OCI-LY7 (cell line): Measurements from ENCODE around the gene RIN3. TPM values are rescaled to one million over a fixed set of nuclear protein-coding genes. Genes with fewer than 3 reads are reported as not detected.
"Not testable (repeated sequence)": the region's sequence is repeated elsewhere in the genome, so short reads cannot be mapped to it uniquely, and the experiment has no call there.

Experiments
- BruUV-seq: library from RNA; stranded (reverse); fragments of 400-500 nt; replicated peaks from 2 replicates; lab custom pipeline; 2021; lab: Mats Ljungman, UMichigan
- CTCF ChIA-PET: fragments of 300-600 bp; sonication (Branson Sonifier 250); formaldehyde crosslinking; loops from one replicate; lab custom pipeline; 2022; ENCODE audit warnings: antibody characterized with exemption; ENCODE audit not compliant: unreplicated experiment; lab: Charles Lee
- POLR2A ChIA-PET: fragments of 300-600 bp; sonication (Branson Sonifier 250); formaldehyde crosslinking; loops from one replicate; lab custom pipeline; 2022; ENCODE audit warnings: antibody characterized with exemption; lab: Charles Lee
- DNase-seq: peaks from one replicate; pipeline ENCODE4 v3.0.0-alpha.2; 2015; ENCODE audit warnings: low spot score
- H2AFZ ChIP-seq: fragments of 200-600 bp; sonication (generic), shearing (Covaris generic); 2 replicates; pipeline ENCODE4 v1.6.1; 2014; ENCODE audit warnings: mild to moderate bottlenecking, antibody characterized with exemption, low read length, moderate library complexity
- H3K27ac ChIP-seq: fragments of 200-600 bp; sonication (generic); 2 replicates; pipeline ENCODE4 v1.5.1; 2014; ENCODE audit warnings: mixed run types, low read depth, mild to moderate bottlenecking, moderate library complexity, low read length, inconsistent platforms; ENCODE audit not compliant: poor library complexity, severe bottlenecking
- H3K36me3 ChIP-seq: fragments of 200-600 bp; sonication (generic); 2 replicates; pipeline ENCODE4 v1.6.1; 2014; ENCODE audit warnings: mild to moderate bottlenecking, antibody characterized with exemption, low read length, moderate library complexity, mixed read lengths; ENCODE audit not compliant: insufficient read depth
- H3K4me1 ChIP-seq: fragments of 200-600 bp; sonication (generic); 2 replicates; pipeline ENCODE4 v1.5.1; 2014; ENCODE audit warnings: mild to moderate bottlenecking, low read length; ENCODE audit not compliant: insufficient read depth, poor library complexity, severe bottlenecking
- H3K4me2 ChIP-seq: fragments of 200-600 bp; sonication (generic); 2 replicates; pipeline ENCODE4 v1.6.1; 2014; ENCODE audit warnings: mild to moderate bottlenecking, low read length
- H3K4me3 ChIP-seq: fragments of 200-600 bp; sonication (generic); 2 replicates; pipeline ENCODE4 v1.5.1; 2014; ENCODE audit warnings: mild to moderate bottlenecking, low read depth, low read length; ENCODE audit not compliant: poor library complexity, severe bottlenecking
- H3K79me2 ChIP-seq: fragments of 200-600 bp; sonication (generic); 2 replicates; pipeline ENCODE4 v1.6.1; 2016; ENCODE audit warnings: low read depth, mild to moderate bottlenecking, low read length, moderate library complexity, mixed read lengths; ENCODE audit not compliant: insufficient read depth
- H3K9me2 ChIP-seq: fragments of 200-600 bp; sonication (generic); 2 replicates; pipeline ENCODE4 v1.6.1; 2016; ENCODE audit warnings: mild to moderate bottlenecking, low read length, mixed read lengths; ENCODE audit not compliant: insufficient read depth
- H3K9me3 ChIP-seq: fragments of 200-600 bp; sonication (generic); 2 replicates; pipeline ENCODE4 v1.6.1; 2014; ENCODE audit warnings: mild to moderate bottlenecking, mixed run types, low read length, mixed read lengths
- H4K20me1 ChIP-seq: fragments of 200-600 bp; sonication (generic); 2 replicates; pipeline ENCODE4 v1.6.1; 2014; ENCODE audit warnings: mild to moderate bottlenecking, antibody characterized with exemption, low read length, moderate library complexity, mixed read lengths; ENCODE audit not compliant: insufficient read depth
- EZH2phosphoT487 ChIP-seq: fragments of 200-600 bp; sonication (generic); IDR thresholded peaks from 2 replicates; pipeline ENCODE4 v1.6.1; 2018; ENCODE audit warnings: low read depth, borderline replicate concordance, mild to moderate bottlenecking, mixed run types, antibody characterized with exemption, low read length, moderate library complexity, mixed read lengths
- intact Hi-C: fragments of 100-400 bp; cut with micrococcal nuclease; formaldehyde crosslinking; loops from one replicate; pipeline ENCODE4 v1.10.0; 2022; ENCODE audit not compliant: unreplicated experiment
- total RNA-seq, 2 experiments: library from RNA; depleted of rRNA in 1 of 2; stranded (reverse); fragments of >200 nt in 1 of 2; shearing (Covaris generic) in 1 of 2; gene quantifications; 2 replicates each; pipeline ENCODE4 v1.2.3, GENCODE V29; 2014 to 2022
- TF ChIP-seq, protein P1 (sequence below): fragments of 200-600 bp; sonication (generic); conservative IDR thresholded peaks from 2 replicates; pipeline ENCODE4 v1.5.1; 2014; ENCODE audit warnings: mild to moderate bottlenecking, antibody characterized with exemption, low read length, moderate library complexity, mixed read lengths

The RIN3 gene
- total RNA-seq, 2 experiments from 2014 or later: not detected

DNA sequence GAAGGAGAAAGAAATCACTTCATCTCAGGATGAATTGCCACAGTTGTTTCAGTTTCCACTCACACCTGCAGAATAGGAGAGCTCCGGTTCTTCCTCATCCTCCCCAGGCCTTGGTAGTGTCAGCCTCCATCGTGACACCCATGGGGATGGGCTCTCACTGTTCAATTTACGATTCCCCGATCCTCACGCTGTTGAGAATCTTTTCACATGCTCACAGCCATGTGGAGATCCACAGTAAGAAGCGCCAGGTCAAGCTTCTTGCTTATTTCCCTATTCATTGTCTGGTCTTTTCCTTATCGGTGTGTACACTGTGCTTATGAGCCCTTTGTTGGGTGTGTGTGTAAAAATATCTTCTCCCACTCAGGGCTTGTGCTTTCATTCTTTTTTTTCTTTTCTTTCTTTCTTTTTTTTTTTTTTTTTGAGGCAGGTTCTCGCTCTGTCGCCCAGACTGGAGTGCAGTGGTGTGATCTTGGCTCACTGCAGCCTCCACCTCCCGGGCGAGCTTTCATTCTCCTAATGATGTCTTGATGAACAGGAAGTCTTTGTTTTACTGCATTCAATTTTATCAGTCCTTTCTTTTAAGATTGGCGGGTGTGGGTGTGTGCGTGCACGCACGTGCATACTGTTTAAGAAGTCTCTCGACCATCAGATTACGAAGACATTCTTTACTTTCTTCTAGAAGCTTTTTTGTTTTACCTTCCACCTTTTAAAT lies 21.5 kb downstream of the RIN3 start:
- ChIA-PET CTCF (no interaction called here), POLR2A (interaction anchor here (0.7 kb wide), 1 partner anchor 10 kb away, joined by 4 read pairs; no protein-coding TSS in a partner anchor)
- no peaks in the 10 kb centered on the region for H3K79me2 ChIP-seq
- BruUV-seq: no TSS peak
- TF ChIP-seq EZH2phosphoT487: no peak
- TF ChIP-seq, protein P1, sequence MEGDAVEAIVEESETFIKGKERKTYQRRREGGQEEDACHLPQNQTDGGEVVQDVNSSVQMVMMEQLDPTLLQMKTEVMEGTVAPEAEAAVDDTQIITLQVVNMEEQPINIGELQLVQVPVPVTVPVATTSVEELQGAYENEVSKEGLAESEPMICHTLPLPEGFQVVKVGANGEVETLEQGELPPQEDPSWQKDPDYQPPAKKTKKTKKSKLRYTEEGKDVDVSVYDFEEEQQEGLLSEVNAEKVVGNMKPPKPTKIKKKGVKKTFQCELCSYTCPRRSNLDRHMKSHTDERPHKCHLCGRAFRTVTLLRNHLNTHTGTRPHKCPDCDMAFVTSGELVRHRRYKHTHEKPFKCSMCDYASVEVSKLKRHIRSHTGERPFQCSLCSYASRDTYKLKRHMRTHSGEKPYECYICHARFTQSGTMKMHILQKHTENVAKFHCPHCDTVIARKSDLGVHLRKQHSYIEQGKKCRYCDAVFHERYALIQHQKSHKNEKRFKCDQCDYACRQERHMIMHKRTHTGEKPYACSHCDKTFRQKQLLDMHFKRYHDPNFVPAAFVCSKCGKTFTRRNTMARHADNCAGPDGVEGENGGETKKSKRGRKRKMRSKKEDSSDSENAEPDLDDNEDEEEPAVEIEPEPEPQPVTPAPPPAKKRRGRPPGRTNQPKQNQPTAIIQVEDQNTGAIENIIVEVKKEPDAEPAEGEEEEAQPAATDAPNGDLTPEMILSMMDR: no peak
- H3K9me3 ChIP-seq: no peaks in the 10 kb centered on the region
- no peaks in the 10 kb centered on the region for H3K36me3 ChIP-seq
- H3K4me1 ChIP-seq: peaks cover 28% of the 10 kb centered on the region
- H3K9me2 ChIP-seq: no peaks in the 10 kb centered on the region
- intact Hi-C loops: no loop called here
- no peak overlapping the region for H3K4me3 ChIP-seq
- no peaks in the 10 kb centered on the region for H4K20me1 ChIP-seq
- no peak for DNase-seq
- H3K27ac ChIP-seq: no peak overlapping the region
- H2AFZ ChIP-seq: peak overlapping the region; percentile 30; the same call in 1 of the 2 replicates
- H3K4me2 ChIP-seq: 0 out of 2 replicates have a peak overlapping the region, but pooled peaks have one; percentile 16

DNA sequence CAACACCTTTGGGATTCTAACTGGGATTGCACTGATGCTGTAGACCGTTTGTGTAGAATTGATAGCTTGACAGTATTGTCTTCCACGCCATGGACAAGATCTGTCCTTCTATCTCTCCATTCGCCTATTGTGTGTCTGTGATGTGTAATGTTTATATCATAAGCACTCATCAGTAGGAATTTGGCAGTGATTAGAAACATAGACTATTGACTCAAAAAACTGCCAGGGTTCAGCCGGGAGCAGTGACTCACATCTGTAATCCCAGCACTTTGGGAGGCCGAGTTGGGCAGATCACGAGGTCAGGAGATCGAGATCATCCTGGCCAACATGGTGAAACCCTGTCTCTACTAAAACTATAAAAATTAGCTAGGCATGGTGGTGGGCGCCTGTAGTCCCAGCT lies 22.6 kb downstream of the RIN3 start:
- H2AFZ ChIP-seq, BruUV-seq, H3K36me3 ChIP-seq, H3K27ac ChIP-seq, H4K20me1 ChIP-seq, DNase-seq, H3K9me2 ChIP-seq, H3K4me3 ChIP-seq, H3K4me2 ChIP-seq, CTCF ChIA-PET, H3K9me3 ChIP-seq, H3K79me2 ChIP-seq, intact Hi-C loops: not testable (repeated sequence)
- POLR2A ChIA-PET: interaction anchor here (0.7 kb wide), 1 partner anchor 1474 kb away, joined by 3 read pairs; no protein-coding TSS in a partner anchor
- H3K4me1 ChIP-seq: peaks cover 36% of the 10 kb centered on the region

DNA sequence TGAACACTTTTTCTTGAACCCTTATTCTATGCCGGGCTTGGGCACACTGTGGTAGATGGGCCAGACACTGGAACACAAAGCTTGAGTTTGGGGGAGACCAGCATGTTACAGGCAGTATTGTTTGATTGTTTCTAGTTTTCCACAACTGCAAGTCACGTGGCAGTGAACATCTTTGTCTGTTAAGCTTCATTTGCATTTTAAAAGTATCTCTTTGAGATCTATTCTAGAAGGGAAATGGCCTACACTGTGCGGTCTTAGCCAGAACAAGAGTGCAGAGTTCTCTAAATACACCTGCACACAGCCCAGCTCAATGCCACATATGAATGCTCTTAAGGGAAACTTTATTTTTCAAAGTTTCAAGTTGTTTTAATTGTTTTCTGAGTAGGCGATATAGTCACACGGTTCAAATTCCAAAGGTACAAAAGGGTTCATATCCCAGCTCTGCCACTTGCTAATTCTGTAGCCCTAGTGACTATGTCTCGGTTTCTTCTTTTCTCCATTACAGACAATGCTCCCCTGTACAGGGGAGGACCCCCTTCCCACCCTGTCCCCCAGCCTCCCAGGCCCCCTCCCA lies 24.9 kb downstream of the RIN3 start:
- peak; percentile 44 for DNase-seq
- no peaks in the 10 kb centered on the region for H3K9me3 ChIP-seq
- no peaks in the 10 kb centered on the region for H3K79me2 ChIP-seq
- ChIA-PET POLR2A (interaction anchor here (0.6 kb wide), 1 partner anchor 1128 kb away, joined by 3 read pairs; no protein-coding TSS in a partner anchor), CTCF (no interaction called here)
- no peak for TF ChIP-seq EZH2phosphoT487
- TF ChIP-seq, protein P1: no peak
- H3K4me3 ChIP-seq: no peak overlapping the region
- peak overlapping the region; percentile 34 for H3K27ac ChIP-seq
- H4K20me1 ChIP-seq: no peaks in the 10 kb centered on the region
- H3K4me1 ChIP-seq: peaks cover 36% of the 10 kb centered on the region
- no TSS peak for BruUV-seq
- no peaks in the 10 kb centered on the region for H3K9me2 ChIP-seq
- H3K36me3 ChIP-seq: no peaks in the 10 kb centered on the region
- H2AFZ ChIP-seq: peak overlapping the region; percentile 57; the same call in 1 of the 2 replicates
- peak overlapping the region; percentile 25 for H3K4me2 ChIP-seq
- intact Hi-C loops: no loop called here
